DLD1 (cell line): ENCODE measurements around the gene ADAMTS8.
"Not testable (repeated sequence)": the region's sequence is repeated elsewhere in the genome, so short reads cannot be mapped to it uniquely, and the experiment has no call there.

ENCODE experiments used
- in situ Hi-C: cut with HindIII; loops from 2 replicates; pipeline ENCODE4 v1.10.0; 2017; ENCODE audit warnings: low sequenced_read_pairs

The ADAMTS8 gene

GRCh38 chr11:130439876-130440275 lies 11.5 kb upstream of the ADAMTS8 start:
- in situ Hi-C loops: no loop called here

GRCh38 chr11:130439160-130439519 lies 10.7 kb upstream of the ADAMTS8 start:
- in situ Hi-C loops: no loop called here

GRCh38 chr11:130438401-130439159 lies 10.2 kb upstream of the ADAMTS8 start:
- in situ Hi-C loops: not testable (repeated sequence)

GRCh38 chr11:130437848-130438247 lies 9.4 kb upstream of the ADAMTS8 start:
- in situ Hi-C loops: no loop called here

DNA sequence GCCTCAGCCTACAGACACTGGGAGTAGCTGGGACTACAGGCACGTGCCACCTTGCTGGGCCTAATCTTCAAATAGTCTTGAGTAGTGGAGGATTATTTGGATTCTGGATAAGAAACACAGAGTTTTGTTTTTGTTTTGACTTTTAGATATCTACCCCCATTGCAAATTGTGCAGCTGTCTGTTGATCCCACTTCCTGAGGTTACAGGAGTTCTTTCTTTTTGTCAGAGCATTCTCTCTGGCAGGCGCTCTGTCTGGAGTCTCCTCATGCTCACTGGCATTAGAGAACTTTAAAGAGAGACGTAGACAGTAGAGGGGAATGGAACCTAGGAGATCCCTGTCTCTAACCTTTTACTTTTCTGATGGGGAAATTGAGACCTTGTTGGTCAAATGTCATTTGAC lies 7.8 kb upstream of the ADAMTS8 start:
- in situ Hi-C loops: no loop called here

DNA sequence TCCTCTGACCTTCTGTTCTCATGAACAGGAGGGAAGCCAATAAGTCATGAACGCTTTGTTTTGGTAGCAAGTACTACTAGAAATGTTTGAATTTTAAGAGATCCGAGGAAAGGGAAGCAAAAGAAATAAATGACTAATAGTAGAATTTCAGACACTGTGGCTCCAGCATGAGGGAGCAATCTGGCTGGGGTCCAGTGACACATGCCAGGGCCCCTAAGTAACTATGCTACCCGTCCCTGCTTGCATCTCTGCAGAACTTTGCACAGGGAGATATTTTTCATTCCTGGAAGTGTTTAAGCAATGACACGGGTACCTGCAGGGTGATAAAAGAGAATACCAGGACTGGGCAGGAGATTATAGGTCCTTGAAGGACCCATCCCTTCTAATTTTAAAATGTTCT lies 7.3 kb upstream of the ADAMTS8 start:
- in situ Hi-C loops: no loop called here

DNA sequence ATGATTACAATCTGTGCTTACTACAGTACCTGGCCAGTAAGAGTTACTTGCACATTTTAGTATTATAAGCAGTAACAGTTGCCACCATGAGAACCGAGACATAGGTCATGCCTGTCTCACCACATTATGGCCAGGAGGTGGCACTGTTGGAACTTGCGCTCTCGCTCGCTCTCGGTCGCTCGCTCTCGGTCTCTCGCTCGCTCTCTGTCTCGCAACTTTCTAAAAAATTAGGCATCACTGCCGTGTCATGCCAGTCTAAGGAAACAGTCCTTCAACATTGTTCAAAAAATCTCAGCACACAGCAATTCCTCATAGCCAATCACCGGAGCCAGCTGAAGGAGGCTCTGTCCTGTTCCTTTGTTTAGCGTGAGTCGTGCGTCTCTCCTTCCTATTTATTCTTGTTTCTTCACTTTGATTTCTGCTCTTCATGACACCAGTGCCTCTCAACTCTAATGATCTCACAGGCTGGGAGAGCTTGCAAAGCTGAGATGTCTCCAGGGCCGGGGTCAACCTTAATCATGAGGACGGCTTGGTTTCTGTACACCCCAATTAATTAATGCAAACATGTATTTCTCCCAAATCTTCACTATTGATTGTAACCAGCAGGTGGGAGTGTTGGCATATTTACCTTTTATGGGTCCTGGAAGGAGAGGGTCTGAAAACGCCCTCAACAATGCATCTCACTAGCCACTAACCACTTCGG lies 6.3 kb upstream of the ADAMTS8 start:
- in situ Hi-C loops: no loop called here

- in situ Hi-C loops: no loop called here
Observed at GRCh38 chr11:130433357-130433756, 4.9 kb upstream of the ADAMTS8 start.

GRCh38 chr11:130431801-130432200 lies 3.4 kb upstream of the ADAMTS8 start:
- in situ Hi-C loops: no loop called here

- in situ Hi-C loops: no loop called here
Observed at GRCh38 chr11:130431331-130431773, 2.9 kb upstream of the ADAMTS8 start.

DNA sequence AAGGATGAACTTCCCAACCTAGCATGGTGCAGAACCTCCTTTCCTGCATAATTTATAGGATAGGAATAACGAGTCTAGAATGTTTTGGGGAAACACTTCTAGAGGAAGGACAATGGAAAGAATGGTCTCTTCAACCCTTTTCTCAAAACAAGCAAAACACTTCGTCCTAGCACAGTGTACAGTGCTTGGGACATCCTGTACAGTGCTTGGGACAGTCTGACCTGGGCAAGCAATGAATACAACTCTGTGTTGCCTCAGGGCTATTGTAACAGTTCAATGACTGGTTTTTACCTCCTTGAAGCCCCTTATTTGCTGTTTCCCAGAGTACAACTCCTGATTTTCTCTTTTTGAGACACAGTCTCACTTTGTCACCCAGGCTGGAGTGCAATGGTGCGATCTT lies 1.6 kb upstream of the ADAMTS8 start:
- in situ Hi-C loops: loop anchor here (5.0 kb wide), 1 partner anchor 437 kb away; no protein-coding TSS in a partner anchor

DNA sequence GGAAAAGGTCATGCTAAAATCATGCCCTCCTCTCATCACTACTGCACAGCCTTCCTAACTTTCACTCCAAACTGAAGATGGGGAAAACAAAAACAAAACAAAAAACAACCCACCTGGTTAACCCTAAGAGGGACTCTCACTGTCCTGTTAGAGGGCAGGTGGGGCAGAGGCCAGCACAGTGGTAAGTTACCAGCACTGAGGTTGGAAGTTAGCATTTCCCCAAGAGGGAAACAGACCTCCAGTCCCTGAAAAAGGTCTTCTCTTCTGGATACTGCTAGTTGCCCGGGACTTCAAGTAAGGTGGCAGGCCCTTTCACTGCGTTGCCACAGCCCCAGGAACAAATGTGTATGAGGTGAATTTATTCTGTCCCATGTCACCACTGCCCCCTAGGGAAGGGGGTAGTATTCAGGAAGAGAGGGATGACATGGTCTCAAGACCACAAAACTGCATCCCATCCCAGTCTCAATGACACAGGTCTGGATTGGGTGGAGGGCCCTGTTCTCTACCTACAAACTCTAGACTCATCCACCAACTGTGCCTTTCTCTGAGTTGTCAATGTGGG lies 792 bp upstream of the ADAMTS8 start:
- in situ Hi-C loops: loop anchor here (5.0 kb wide), 1 partner anchor 438 kb away; no protein-coding TSS in a partner anchor

DNA sequence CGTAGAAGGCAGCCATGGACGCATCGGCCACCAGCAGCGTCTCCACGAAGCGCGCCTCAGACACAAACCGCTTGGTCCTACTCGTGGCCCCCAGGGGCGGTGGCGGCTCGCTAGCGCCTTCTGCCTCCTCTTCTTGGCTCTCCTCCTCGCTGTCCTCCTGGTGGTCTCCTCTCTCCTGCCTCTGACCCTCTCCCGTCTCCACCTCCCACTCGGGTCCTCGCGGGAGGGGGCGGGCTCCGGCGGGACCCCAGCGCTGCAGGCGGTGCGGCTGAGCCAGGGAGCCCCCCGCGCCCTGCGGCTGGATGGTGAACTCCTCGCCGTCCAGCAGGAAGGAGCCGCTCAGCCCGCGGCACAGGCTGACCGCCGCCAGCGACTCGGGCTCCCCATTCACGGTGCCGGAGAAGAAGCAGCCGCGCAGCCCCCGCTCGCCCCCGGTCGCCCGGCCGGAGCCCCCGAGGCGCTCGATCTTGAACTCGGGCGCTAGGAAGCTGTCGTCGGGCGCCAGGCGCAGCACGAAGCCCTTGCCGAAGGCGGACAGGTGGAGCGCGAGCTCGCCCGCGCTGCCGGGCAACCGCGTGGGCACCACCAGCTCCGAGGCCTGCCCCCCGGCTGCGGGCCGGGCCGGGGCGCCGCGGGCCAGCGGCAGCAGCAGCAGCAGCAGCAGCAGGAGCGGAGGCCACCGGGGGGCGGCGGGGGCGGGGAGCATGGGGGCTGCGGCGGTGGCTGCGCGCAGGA lies 661 bp downstream of the ADAMTS8 start:
- in situ Hi-C loops: loop anchor here (5.0 kb wide), 1 partner anchor 440 kb away; no protein-coding TSS in a partner anchor

GRCh38 chr11:130426837-130427341 lies 1.5 kb downstream of the ADAMTS8 start:
- in situ Hi-C loops: loop anchor here (5.0 kb wide), 1 partner anchor 440 kb away; no protein-coding TSS in a partner anchor

DNA sequence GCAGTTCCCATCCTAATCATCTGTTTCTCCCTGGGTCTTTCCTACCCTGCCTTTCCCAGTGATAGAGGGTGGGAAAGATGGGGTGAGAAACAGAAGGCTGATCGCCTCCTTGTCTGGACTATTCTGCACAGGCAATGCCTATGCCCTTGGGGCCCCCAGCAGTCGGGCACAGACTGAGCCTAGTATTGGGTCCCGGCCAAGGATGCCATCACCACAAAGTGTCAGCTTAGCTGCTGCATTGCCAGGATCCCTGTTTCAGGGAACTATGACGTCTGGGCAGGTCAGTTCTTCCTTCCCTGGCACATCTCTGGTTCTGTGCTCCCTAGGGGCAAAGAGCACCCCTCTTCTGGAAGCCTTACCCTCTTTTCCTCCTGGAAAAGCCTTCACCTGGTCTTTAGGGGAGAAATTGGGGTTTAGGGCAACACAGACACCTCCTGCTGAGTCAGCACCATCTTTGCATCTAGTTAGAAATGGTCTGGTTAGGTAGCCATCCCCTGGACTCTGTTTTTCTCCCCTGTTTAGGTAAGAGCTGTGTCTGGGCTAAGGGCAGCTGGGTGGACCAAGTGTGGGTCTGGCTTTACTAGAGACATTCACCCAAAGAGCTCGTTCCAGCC lies 2.1 kb downstream of the ADAMTS8 start:
- in situ Hi-C loops: loop anchor here (5.0 kb wide), 1 partner anchor 441 kb away; no protein-coding TSS in a partner anchor

DNA sequence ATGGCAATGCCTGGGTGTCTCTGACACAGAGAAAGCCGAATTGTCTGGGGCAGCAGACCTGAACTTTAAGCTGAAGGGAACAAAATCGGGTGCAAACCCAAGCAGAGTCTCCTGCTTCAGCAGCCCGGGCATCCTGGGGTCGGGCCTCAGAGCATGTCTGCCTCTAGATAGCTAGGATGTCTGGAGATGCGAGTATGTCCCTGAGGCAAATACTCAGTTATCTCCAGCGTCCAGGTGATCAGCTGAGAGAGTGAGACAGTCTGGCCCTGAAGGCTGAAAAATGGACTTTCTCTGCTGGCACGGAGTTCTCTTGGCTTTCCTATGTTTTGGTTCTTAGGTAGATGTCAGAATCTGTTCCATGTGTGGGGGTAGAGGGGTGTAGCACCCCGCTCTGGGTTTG lies 3.3 kb downstream of the ADAMTS8 start:
- in situ Hi-C loops: loop anchor here (5.0 kb wide), 1 partner anchor 442 kb away; no protein-coding TSS in a partner anchor

- in situ Hi-C loops: loop anchor here (5.0 kb wide), 1 partner anchor 443 kb away; no protein-coding TSS in a partner anchor
Observed at GRCh38 chr11:130424613-130425140, 3.7 kb downstream of the ADAMTS8 start.

- in situ Hi-C loops: no loop called here
Observed at GRCh38 chr11:130423541-130424142, 4.8 kb downstream of the ADAMTS8 start.

DNA sequence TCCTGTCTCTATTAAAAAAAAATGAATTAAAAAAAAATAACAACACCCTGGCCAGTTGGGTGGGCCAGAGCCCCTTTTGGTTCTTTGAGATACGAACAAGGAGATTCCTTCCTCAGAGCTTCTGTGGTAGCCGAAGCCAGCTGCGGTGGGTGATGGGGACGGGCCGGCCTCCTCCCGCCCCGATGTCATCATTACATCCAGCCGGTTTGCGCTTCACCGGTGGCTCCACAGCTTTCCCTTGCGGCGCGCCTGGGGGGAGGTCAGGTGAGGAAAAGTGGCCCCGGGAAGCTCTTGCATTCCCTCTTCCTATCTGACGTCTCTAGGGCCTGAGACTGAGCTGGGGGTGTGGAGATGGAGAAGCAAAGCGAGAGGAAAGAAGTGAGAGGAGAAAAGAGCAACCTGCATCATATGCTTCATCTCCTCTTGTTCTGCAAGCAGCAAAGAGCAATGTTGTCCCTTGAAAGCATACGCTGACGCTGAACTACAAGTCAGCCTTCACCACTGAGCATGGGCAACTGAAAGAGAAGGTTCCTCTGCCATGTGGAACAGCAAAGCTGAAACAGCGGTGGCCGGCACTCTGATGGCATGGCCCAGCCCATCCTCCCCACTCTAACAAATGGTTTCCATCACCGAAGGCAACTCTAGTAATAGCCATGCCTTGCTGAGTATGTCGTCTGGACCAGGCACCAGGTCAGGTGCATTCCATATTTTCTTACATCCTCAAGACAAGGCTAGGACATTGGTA lies 6.0 kb downstream of the ADAMTS8 start:
- in situ Hi-C loops: no loop called here
